Astrocyte (in vitro differentiated cells and primary cell): ENCODE measurements around the gene INPP5J.

ENCODE experiments used
- EZH2 ChIP-seq: IDR thresholded peaks from 2 replicates; pipeline ENCODE4 v1.6.1; 2012; ENCODE audit warnings: mild to moderate bottlenecking, low read length, inconsistent platforms; ENCODE audit not compliant: insufficient read depth
- TF ChIP-seq, protein P1 (sequence below): IDR thresholded peaks from 2 replicates; pipeline ENCODE4 v1.5.1; 2011; ENCODE audit warnings: low read depth, mild to moderate bottlenecking, inconsistent platforms, low read length, moderate library complexity; ENCODE audit not compliant: insufficient read depth

- TF ChIP-seq, protein P1, sequence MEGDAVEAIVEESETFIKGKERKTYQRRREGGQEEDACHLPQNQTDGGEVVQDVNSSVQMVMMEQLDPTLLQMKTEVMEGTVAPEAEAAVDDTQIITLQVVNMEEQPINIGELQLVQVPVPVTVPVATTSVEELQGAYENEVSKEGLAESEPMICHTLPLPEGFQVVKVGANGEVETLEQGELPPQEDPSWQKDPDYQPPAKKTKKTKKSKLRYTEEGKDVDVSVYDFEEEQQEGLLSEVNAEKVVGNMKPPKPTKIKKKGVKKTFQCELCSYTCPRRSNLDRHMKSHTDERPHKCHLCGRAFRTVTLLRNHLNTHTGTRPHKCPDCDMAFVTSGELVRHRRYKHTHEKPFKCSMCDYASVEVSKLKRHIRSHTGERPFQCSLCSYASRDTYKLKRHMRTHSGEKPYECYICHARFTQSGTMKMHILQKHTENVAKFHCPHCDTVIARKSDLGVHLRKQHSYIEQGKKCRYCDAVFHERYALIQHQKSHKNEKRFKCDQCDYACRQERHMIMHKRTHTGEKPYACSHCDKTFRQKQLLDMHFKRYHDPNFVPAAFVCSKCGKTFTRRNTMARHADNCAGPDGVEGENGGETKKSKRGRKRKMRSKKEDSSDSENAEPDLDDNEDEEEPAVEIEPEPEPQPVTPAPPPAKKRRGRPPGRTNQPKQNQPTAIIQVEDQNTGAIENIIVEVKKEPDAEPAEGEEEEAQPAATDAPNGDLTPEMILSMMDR: no peak
- TF ChIP-seq EZH2: no peak
These were observed 29.1 kb downstream of the INPP5J start for GRCh38 chr22:31151872-31152271.
